H1 (cell line): ENCODE data around the gene ADCY9. TPM values are rescaled to one million over a fixed set of nuclear protein-coding genes. Genes with fewer than 3 reads are reported as not detected.

ENCODE experiments used
- polyA plus RNA-seq, 7 experiments: library from polyadenylated mRNA; depleted of rRNA in 3 of 7; stranded (reverse) in 5 of 7; unstranded in 2 of 7; fragments of >200 nt in 5 of 7; fragments of 200-250 nt in 2 of 7; gene quantifications; 1 replicate in 5 of 7; 2 replicates in 1 of 7; 4 replicates in 1 of 7; pipeline versions ENCODE4 v1.2.1 to v1.2.3, GENCODE V29; 2011 to 2013; ENCODE audit warnings: missing spikeins in 2 of 7, mixed read lengths in 2 of 7
- total RNA-seq: library from RNA; stranded (reverse); fragmentation: NEBNext Ultra II Directional; extraction: Animal tissue kit (Norgen Biotek cat#: 25700); gene quantifications from 2 replicates; pipeline ENCODE4 v1.2.1, GENCODE V29; 2021
- TF ChIP-seq, protein P1 (sequence below): fragments of 300-600 bp; sonication (generic); IDR thresholded peaks from 2 replicates; pipeline ENCODE4 v1.7.1; 2012; ENCODE audit warnings: low read length, moderate library complexity, mild to moderate bottlenecking, inconsistent platforms; ENCODE audit not compliant: insufficient replicate concordance

Gene ADCY9
- total and polyA plus RNA-seq, 2 of the 8 experiments (the other 6 are each of a cell fraction or from before 2014, with no cell fraction given) = 5.4 to 13.1 TPM

DNA sequence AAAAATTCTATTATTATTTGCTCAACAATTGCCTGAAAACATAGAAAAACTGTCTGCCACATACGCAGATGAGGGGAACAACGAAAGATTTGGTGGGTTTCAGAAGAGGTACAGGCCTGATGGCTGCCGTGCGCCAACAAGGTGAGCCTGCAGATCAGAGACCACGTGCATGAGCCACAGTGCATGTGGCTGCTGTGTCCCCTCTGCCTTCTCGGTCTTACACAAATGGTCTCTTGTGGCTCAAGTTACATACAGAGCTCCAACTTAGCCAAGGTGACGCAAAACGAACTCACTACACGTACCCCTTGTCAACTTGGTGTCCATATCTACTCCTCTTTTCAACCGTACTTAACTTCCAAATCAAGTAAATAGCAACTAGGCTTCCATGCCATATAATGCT, 82.3 kb downstream of the ADCY9 start (continued):
- TF ChIP-seq, protein P1, sequence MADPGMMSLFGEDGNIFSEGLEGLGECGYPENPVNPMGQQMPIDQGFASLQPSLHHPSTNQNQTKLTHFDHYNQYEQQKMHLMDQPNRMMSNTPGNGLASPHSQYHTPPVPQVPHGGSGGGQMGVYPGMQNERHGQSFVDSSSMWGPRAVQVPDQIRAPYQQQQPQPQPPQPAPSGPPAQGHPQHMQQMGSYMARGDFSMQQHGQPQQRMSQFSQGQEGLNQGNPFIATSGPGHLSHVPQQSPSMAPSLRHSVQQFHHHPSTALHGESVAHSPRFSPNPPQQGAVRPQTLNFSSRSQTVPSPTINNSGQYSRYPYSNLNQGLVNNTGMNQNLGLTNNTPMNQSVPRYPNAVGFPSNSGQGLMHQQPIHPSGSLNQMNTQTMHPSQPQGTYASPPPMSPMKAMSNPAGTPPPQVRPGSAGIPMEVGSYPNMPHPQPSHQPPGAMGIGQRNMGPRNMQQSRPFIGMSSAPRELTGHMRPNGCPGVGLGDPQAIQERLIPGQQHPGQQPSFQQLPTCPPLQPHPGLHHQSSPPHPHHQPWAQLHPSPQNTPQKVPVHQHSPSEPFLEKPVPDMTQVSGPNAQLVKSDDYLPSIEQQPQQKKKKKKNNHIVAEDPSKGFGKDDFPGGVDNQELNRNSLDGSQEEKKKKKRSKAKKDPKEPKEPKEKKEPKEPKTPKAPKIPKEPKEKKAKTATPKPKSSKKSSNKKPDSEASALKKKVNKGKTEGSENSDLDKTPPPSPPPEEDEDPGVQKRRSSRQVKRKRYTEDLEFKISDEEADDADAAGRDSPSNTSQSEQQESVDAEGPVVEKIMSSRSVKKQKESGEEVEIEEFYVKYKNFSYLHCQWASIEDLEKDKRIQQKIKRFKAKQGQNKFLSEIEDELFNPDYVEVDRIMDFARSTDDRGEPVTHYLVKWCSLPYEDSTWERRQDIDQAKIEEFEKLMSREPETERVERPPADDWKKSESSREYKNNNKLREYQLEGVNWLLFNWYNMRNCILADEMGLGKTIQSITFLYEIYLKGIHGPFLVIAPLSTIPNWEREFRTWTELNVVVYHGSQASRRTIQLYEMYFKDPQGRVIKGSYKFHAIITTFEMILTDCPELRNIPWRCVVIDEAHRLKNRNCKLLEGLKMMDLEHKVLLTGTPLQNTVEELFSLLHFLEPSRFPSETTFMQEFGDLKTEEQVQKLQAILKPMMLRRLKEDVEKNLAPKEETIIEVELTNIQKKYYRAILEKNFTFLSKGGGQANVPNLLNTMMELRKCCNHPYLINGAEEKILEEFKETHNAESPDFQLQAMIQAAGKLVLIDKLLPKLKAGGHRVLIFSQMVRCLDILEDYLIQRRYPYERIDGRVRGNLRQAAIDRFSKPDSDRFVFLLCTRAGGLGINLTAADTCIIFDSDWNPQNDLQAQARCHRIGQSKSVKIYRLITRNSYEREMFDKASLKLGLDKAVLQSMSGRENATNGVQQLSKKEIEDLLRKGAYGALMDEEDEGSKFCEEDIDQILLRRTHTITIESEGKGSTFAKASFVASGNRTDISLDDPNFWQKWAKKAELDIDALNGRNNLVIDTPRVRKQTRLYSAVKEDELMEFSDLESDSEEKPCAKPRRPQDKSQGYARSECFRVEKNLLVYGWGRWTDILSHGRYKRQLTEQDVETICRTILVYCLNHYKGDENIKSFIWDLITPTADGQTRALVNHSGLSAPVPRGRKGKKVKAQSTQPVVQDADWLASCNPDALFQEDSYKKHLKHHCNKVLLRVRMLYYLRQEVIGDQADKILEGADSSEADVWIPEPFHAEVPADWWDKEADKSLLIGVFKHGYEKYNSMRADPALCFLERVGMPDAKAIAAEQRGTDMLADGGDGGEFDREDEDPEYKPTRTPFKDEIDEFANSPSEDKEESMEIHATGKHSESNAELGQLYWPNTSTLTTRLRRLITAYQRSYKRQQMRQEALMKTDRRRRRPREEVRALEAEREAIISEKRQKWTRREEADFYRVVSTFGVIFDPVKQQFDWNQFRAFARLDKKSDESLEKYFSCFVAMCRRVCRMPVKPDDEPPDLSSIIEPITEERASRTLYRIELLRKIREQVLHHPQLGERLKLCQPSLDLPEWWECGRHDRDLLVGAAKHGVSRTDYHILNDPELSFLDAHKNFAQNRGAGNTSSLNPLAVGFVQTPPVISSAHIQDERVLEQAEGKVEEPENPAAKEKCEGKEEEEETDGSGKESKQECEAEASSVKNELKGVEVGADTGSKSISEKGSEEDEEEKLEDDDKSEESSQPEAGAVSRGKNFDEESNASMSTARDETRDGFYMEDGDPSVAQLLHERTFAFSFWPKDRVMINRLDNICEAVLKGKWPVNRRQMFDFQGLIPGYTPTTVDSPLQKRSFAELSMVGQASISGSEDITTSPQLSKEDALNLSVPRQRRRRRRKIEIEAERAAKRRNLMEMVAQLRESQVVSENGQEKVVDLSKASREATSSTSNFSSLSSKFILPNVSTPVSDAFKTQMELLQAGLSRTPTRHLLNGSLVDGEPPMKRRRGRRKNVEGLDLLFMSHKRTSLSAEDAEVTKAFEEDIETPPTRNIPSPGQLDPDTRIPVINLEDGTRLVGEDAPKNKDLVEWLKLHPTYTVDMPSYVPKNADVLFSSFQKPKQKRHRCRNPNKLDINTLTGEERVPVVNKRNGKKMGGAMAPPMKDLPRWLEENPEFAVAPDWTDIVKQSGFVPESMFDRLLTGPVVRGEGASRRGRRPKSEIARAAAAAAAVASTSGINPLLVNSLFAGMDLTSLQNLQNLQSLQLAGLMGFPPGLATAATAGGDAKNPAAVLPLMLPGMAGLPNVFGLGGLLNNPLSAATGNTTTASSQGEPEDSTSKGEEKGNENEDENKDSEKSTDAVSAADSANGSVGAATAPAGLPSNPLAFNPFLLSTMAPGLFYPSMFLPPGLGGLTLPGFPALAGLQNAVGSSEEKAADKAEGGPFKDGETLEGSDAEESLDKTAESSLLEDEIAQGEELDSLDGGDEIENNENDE = no peak
- TF ChIP-seq, all 59 proteins: peak for 0
